ENCODE data around the gene TBC1D8. TPM values are rescaled to one million over a fixed set of nuclear protein-coding genes. Genes with fewer than 3 reads are reported as not detected.

Gene TBC1D8
- total and polyA plus RNA-seq, 2 of the 13 experiments (the other 11 are each of a cell fraction or from before 2014, with no cell fraction given) = 45.1 to 95.4 TPM

DNA sequence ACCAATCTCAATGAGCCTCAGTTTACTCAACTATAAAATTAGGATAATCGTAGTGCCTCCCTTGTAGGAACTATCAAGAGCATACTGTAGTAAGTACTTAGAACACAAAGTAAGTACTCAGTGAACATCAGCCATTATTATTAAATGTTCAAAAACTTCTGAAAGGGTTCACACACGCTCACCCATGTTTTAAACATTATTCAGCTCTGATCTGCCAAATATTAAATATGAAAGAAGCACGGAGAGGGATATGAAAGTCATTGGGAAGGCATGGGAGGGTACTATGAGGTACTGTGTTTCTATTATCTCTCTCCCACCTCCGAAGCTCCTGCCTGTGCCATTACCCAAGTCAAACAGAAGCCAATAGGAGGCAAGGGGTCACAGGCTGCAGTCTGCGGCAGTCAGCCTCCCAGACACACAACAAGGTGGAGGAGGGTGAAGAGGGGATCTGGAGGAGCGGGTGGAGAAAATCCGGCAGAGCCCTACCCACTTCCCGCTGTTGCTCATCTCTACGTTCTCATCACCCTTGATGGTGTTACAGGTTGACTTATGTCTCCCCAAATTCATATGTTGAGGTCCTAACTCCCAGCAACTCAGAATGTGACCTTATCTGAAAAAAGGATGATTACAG lies 2.0 kb upstream of the TBC1D8 start:
- Histone ChIP-seq H3K27me3 (ENCODE audit: control insufficient read depth in 1 of 2, insufficient read depth in 2 of 2, low read length in 2 of 2) (no peaks in the 10 kb centered on the region; a peak in 1 of 5 replicates), H3K27ac (ENCODE audit: extremely low read length, insufficient read depth, low read length) (no peak overlapping the region), H3K36me3 (replicated peaks in 1 of 2; ENCODE audit: control insufficient read depth in 1 of 2, insufficient read depth in 2 of 2, low read length in 2 of 2) (no peaks in the 10 kb centered on the region), H3K4me3 (replicated peaks in 1 of 3; ENCODE audit: insufficient read depth in 1 of 3, low read depth in 2 of 3, low read length in 3 of 3) (peak overlapping the region in 1 of 3 experiments; percentile 68; a peak in 1 of 6 replicates), H3K9me3 (ENCODE audit: low read length) (no peaks in the 10 kb centered on the region), H3K9ac (ENCODE audit: insufficient read depth, low read depth, low read length) (no peak overlapping the region), H3K79me2 (ENCODE audit: insufficient read depth, low read length) (peaks cover 26% of the 10 kb centered on the region), H3K4me2 (ENCODE audit: low read depth, low read length) (peak overlapping the region; percentile 86), H4K20me1 (ENCODE audit: insufficient read depth, low read length) (peaks cover 14% of the 10 kb centered on the region; the same call in 1 of the 2 replicates), H2AFZ (ENCODE audit: low read length) (no peak overlapping the region), H3K4me1 (ENCODE audit: insufficient read depth, low read length) (peaks cover 42% of the 10 kb centered on the region)
- 51% methylated on average over 9 of the region's 9 CpGs for whole genome bisulfite sequencing (ENCODE audit: low lambda C conversion rate)
- intact Hi-C loops (cut with micrococcal nuclease; ENCODE audit: unreplicated experiment) (loop anchor here (2.0 kb wide), 1 partner anchor 52 kb away; no protein-coding TSS in a partner anchor), in situ Hi-C loops (cut with HindIII; ENCODE audit: extremely low pct_ligation_motif_present, low pct_unique_long_range_greater_than_20kb) (loop anchor here (5.0 to 25.0 kb wide), 2 partner anchors 116 to 566 kb away; no protein-coding TSS in a partner anchor)
- POLR2A ChIA-PET = interaction anchor here (1.2 to 6.4 kb wide), 8 partner anchors 29 to 150 kb away, joined by 4 to 54 read pairs (median 27); partner anchors contain the start of gene RPL31
- ATAC-seq (no peak), FAIRE-seq (no peak), DNase-seq (ENCODE audit: low spot score) (no peak)
- no peak; the same call in 1 of the 2 replicates for TF ChIP-seq ZNF792 (CRISPR knock-in tag; IDR thresholded peaks at IDR 0.05)
- 0 out of 2 replicates have a peak, but pooled peaks have one; percentile 4 for TF ChIP-seq ZNF501 (CRISPR knock-in tag; IDR thresholded peaks at IDR 0.05)
- TF ChIP-seq HNF1A (IDR thresholded peaks at IDR 0.05; ENCODE audit: low read depth) = no peak
- TF ChIP-seq HNF1A (CRISPR knock-in tag; IDR thresholded peaks at IDR 0.05; ENCODE audit: borderline replicate concordance) = no peak
- TF ChIP-seq ZBTB25 (CRISPR knock-in tag; IDR thresholded peaks at IDR 0.05) = no peak
- no peak for TF ChIP-seq LCORL (IDR thresholded peaks at IDR 0.05)
- TF ChIP-seq LCORL (CRISPR knock-in tag; IDR thresholded peaks at IDR 0.05) = 0 out of 2 replicates have a peak, but pooled peaks have one; percentile 9
- TF ChIP-seq POGK (CRISPR knock-in tag; conservative IDR thresholded peaks at IDR 0.05) = 0 out of 2 replicates have a peak, but pooled peaks have one; percentile 5
- no TSS peak for BruUV-seq (replicated peaks)
- CTCF ChIA-PET (ENCODE audit: low intra/inter-chr PET ratio, low total read pairs) = interaction anchor here (1.2 to 5.8 kb wide), 3 partner anchors 100 to 140 kb away, joined by 3 to 93 read pairs (median 53); no protein-coding TSS in a partner anchor

Data from HepG2 (cell line).